HL-60 (cell line): Measurements from ENCODE around the gene LGALS3.

Experiments used
- DNase-seq, 2 experiments: peaks; one replicate each; pipeline ENCODE4 v3.0.0-alpha.2; 2010 to 2020; ENCODE audit warnings: low read depth in 1 of 2, low spot score in 1 of 2
- H3K27ac ChIP-seq: fragments of 250-450 bp; sonication (Bioruptor Pico); replicated peaks from 2 replicates; pipeline ENCODE4 v1.5.1; 2020; ENCODE audit warnings: mild to moderate bottlenecking, moderate library complexity
- H3K27me3 ChIP-seq: fragments of 250-450 bp; sonication (Bioruptor Pico); 2 replicates; pipeline ENCODE4 v1.5.1; 2021; ENCODE audit warnings: mild to moderate bottlenecking, moderate library complexity; ENCODE audit not compliant: insufficient read depth, poor library complexity, severe bottlenecking
- H3K4me3 ChIP-seq: replicated peaks from 2 replicates; pipeline ENCODE4 v1.5.1; 2011; ENCODE audit warnings: mild to moderate bottlenecking, control low read depth, low read length; ENCODE audit not compliant: insufficient read depth
- CTCF ChIP-seq: IDR thresholded peaks from one replicate; pipeline ENCODE4 v1.5.1; 2011; ENCODE audit warnings: low read length, control low read depth, inconsistent platforms; ENCODE audit not compliant: insufficient read depth
- GABPA ChIP-seq: IDR thresholded peaks from 2 replicates; pipeline ENCODE4 v1.6.1; 2012; ENCODE audit warnings: low read depth
- POLR2AphosphoS5 ChIP-seq: IDR thresholded peaks from 2 replicates; pipeline ENCODE4 v1.6.1; 2012; ENCODE audit warnings: low read depth
- REST ChIP-seq: IDR thresholded peaks from 2 replicates; pipeline ENCODE4 v1.6.1; 2012; ENCODE audit warnings: low read depth; ENCODE audit not compliant: insufficient replicate concordance
- SPI1 ChIP-seq: IDR thresholded peaks from 2 replicates; pipeline ENCODE4 v1.6.1; 2012; ENCODE audit warnings: low read depth, mild to moderate bottlenecking, borderline replicate concordance

Gene LGALS3

GRCh38 chr14:55131370-55132137 lies 2.5 kb downstream of the LGALS3 start:
- DNase-seq = no peak
- Histone ChIP-seq H3K4me3 (no peak overlapping the region), H3K27ac (no peak overlapping the region), H3K27me3 (peaks cover 9% of the 10 kb centered on the region)
- TF ChIP-seq REST = no peak
- TF ChIP-seq SPI1 = no peak
- TF ChIP-seq POLR2AphosphoS5 = no peak
- TF ChIP-seq GABPA = no peak
- no peak for TF ChIP-seq CTCF

GRCh38 chr14:55133416-55133815 lies 4.4 kb downstream of the LGALS3 start:
- no peak for DNase-seq

More at GRCh38 chr14:55133416-55133815, 4.4 kb downstream of the LGALS3 start:
- TF ChIP-seq CTCF (no peak), GABPA (no peak), SPI1 (no peak), REST (no peak), POLR2AphosphoS5 (no peak)
- H3K4me3 ChIP-seq = no peak overlapping the region
- H3K27ac ChIP-seq = no peak overlapping the region
- H3K27me3 ChIP-seq = peaks cover 9% of the 10 kb centered on the region
